Mononuclear cell (primary cell): ENCODE results near the gene FAM110C. TPM values are rescaled to one million over a fixed set of nuclear protein-coding genes. Genes with fewer than 3 reads are reported as not detected.

Experiments used
- total RNA-seq: library from RNA; depleted of rRNA; stranded (reverse); fragments of >200 nt; gene quantifications from one replicate; pipeline ENCODE4 v1.2.3, GENCODE V29; 2012

Gene FAM110C
- total RNA-seq, 1 donor: 0.52 TPM

Other genes with a start within 250 kb of the FAM110C start
- 52.5 TPM for gene SH3YL1, start 217.5 kb upstream of the FAM110C start, total RNA-seq
- gene ACP1, start 218.4 kb upstream of the FAM110C start, total RNA-seq: 115 TPM
- gene ALKAL2, start 241.6 kb upstream of the FAM110C start, total RNA-seq: not detected